Measurements from ENCODE around the gene UGT3A1. TPM values are rescaled to one million over a fixed set of nuclear protein-coding genes. Genes with fewer than 3 reads are reported as not detected.

UGT3A1 gene
- total and polyA plus RNA-seq, 2 of the 13 experiments (the other 11 are each of a cell fraction or from before 2014, with no cell fraction given) = not detected

GRCh38 chr5:36029914-36030313, 38.7 kb upstream of the UGT3A1 start (continued):
- no peak for TF ChIP-seq NFAT5 (CRISPR knock-in tag; IDR thresholded peaks at IDR 0.05)
- TF ChIP-seq ZNF501 (CRISPR knock-in tag; IDR thresholded peaks at IDR 0.05) = no peak

- Histone ChIP-seq H3K79me2 (ENCODE audit: insufficient read depth, low read length) (no peaks in the 10 kb centered on the region), H3K4me1 (ENCODE audit: insufficient read depth, low read length) (no peaks in the 10 kb centered on the region), H3K27ac (ENCODE audit: extremely low read length, insufficient read depth, low read length) (no peak overlapping the region), H3K36me3 (replicated peaks in 1 of 2; ENCODE audit: control insufficient read depth in 1 of 2, insufficient read depth in 2 of 2, low read length in 2 of 2) (no peaks in the 10 kb centered on the region), H2AFZ (ENCODE audit: low read length) (no peak overlapping the region), H3K4me2 (ENCODE audit: low read depth, low read length) (no peak overlapping the region), H4K20me1 (ENCODE audit: insufficient read depth, low read length) (no peaks in the 10 kb centered on the region), H3K4me3 (replicated peaks in 1 of 3; ENCODE audit: insufficient read depth in 1 of 3, low read depth in 2 of 3, low read length in 3 of 3) (no peak overlapping the region), H3K9ac (ENCODE audit: insufficient read depth, low read depth, low read length) (no peak overlapping the region), H3K9me3 (ENCODE audit: low read length) (no peaks in the 10 kb centered on the region), H3K27me3 (ENCODE audit: control insufficient read depth in 1 of 2, insufficient read depth in 2 of 2, low read length in 2 of 2) (no peaks in the 10 kb centered on the region; a peak in 1 of 5 replicates)
- no peak for ATAC-seq
- FAIRE-seq = no peak
- no TSS peak for BruUV-seq (replicated peaks)
- in situ Hi-C loops (cut with HindIII; ENCODE audit: extremely low pct_ligation_motif_present, low pct_unique_long_range_greater_than_20kb) = no loop called here
- ChIA-PET CTCF (ENCODE audit: low intra/inter-chr PET ratio, low total read pairs) (no interaction called here), POLR2A (no interaction called here)
- 7% methylated on average over 5 of the region's 5 CpGs for WGBS (ENCODE audit: low lambda C conversion rate)
- intact Hi-C loops (cut with micrococcal nuclease; ENCODE audit: unreplicated experiment) = no loop called here
- no peak for DNase-seq (ENCODE audit: low spot score)
- TF ChIP-seq ATF1 (CRISPR knock-in tag; IDR thresholded peaks at IDR 0.05) = no peak
- TF ChIP-seq, protein P1, sequence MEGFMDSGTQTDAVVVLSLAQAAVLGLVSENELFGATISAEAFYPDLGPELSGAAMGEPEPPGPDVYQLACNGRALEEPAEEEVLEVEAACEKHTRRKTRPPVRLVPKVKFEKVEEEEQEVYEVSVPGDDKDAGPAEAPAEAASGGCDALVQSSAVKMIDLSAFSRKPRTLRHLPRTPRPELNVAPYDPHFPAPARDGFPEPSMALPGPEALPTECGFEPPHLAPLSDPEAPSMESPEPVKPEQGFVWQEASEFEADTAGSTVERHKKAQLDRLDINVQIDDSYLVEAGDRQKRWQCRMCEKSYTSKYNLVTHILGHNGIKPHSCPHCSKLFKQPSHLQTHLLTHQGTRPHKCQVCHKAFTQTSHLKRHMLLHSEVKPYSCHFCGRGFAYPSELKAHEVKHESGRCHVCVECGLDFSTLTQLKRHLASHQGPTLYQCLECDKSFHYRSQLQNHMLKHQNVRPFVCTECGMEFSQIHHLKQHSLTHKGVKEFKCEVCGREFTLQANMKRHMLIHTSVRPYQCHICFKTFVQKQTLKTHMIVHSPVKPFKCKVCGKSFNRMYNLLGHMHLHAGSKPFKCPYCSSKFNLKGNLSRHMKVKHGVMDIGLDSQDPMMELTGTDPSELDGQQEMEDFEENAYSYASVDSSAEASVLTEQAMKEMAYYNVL (CRISPR knock-in tag; IDR thresholded peaks at IDR 0.05; ENCODE audit: borderline replicate concordance) = no peak
- TF ChIP-seq KDM6A (CRISPR knock-in tag; IDR thresholded peaks at IDR 0.05; ENCODE audit: low read depth) = no peak
- no peak for TF ChIP-seq PBX3 (CRISPR knock-in tag; IDR thresholded peaks at IDR 0.05; ENCODE audit: borderline replicate concordance)
- TF ChIP-seq MTA1 (CRISPR knock-in tag; IDR thresholded peaks at IDR 0.05; ENCODE audit: borderline replicate concordance) = no peak
- no peak for TF ChIP-seq MEIS2 (CRISPR knock-in tag; IDR thresholded peaks at IDR 0.05)
- TF ChIP-seq RFX5 (IDR thresholded peaks at IDR 0.05; ENCODE audit: low read depth, low read length) = no peak
- no peak for TF ChIP-seq HMG20A (CRISPR knock-in tag; IDR thresholded peaks at IDR 0.05; ENCODE audit: borderline replicate concordance)
- no peak for TF ChIP-seq GPN1 (CRISPR knock-in tag; IDR thresholded peaks at IDR 0.05; ENCODE audit: borderline replicate concordance)
- no peak for TF ChIP-seq ZNF800 (CRISPR knock-in tag; IDR thresholded peaks at IDR 0.05)
- TF ChIP-seq ZNF605 (CRISPR knock-in tag; IDR thresholded peaks at IDR 0.05) = no peak
Observed at GRCh38 chr5:36028816-36029465, 37.8 kb upstream of the UGT3A1 start.
